DOHH2 (cell line): Measurements from ENCODE around the gene PPP2R2B.

Experiments
- H3F3A ChIP-seq: fragments of 200-600 bp; sonication (generic), shearing (Covaris generic); 2 replicates; pipeline ENCODE4 v1.6.0; 2016; ENCODE audit warnings: antibody characterized with exemption, mild to moderate bottlenecking; ENCODE audit not compliant: control insufficient read depth, insufficient read depth
- H3K27ac ChIP-seq: fragments of 200-600 bp; sonication (generic); 2 replicates; pipeline ENCODE4 v1.5.1; 2014; ENCODE audit warnings: low read depth, mild to moderate bottlenecking, low read length, moderate library complexity
- H3K27me3 ChIP-seq: fragments of 200-600 bp; sonication (generic); 2 replicates; pipeline ENCODE4 v1.6.1; 2014; ENCODE audit warnings: mild to moderate bottlenecking, low read length, mixed read lengths; ENCODE audit not compliant: control insufficient read depth
- H3K36me3 ChIP-seq: fragments of 200-600 bp; sonication (generic); 2 replicates; pipeline ENCODE4 v1.6.1; 2014; ENCODE audit warnings: mild to moderate bottlenecking, low read length, moderate library complexity, mixed read lengths; ENCODE audit not compliant: control insufficient read depth
- H3K4me1 ChIP-seq: fragments of 200-600 bp; sonication (generic); 2 replicates; pipeline ENCODE4 v1.6.1; 2014; ENCODE audit warnings: mild to moderate bottlenecking, low read length, mixed read lengths; ENCODE audit not compliant: control insufficient read depth
- H3K4me2 ChIP-seq: fragments of 200-600 bp; sonication (generic); 2 replicates; pipeline ENCODE4 v1.6.0; 2014; ENCODE audit warnings: mild to moderate bottlenecking, low read length, moderate library complexity
- H3K4me3 ChIP-seq: fragments of 200-600 bp; sonication (generic); 2 replicates; pipeline ENCODE4 v1.5.1; 2014; ENCODE audit warnings: mild to moderate bottlenecking, low read length, mixed read lengths
- H3K79me2 ChIP-seq: fragments of 200-600 bp; sonication (generic); 2 replicates; pipeline ENCODE4 v1.6.1; 2014; ENCODE audit warnings: mild to moderate bottlenecking, low read length, mixed read lengths; ENCODE audit not compliant: control insufficient read depth
- H3K9me2 ChIP-seq: fragments of 200-600 bp; sonication (generic); replicated peaks from 2 replicates; pipeline ENCODE4 v1.6.1; 2014; ENCODE audit warnings: mild to moderate bottlenecking, low read length, mixed read lengths; ENCODE audit not compliant: control insufficient read depth
- H3K9me3 ChIP-seq: fragments of 200-600 bp; sonication (generic); 2 replicates; pipeline ENCODE4 v1.6.1; 2014; ENCODE audit warnings: antibody characterized with exemption, low read length, mixed read lengths; ENCODE audit not compliant: control insufficient read depth, insufficient read depth
- H4K20me1 ChIP-seq: fragments of 200-600 bp; sonication (generic); 2 replicates; pipeline ENCODE4 v1.6.0; 2014; ENCODE audit warnings: low read depth, mild to moderate bottlenecking, antibody characterized with exemption, low read length, moderate library complexity; ENCODE audit not compliant: control insufficient read depth, insufficient read depth
- CTCF ChIP-seq: fragments of 200-600 bp; sonication (generic); IDR thresholded peaks from one replicate; pipeline ENCODE4 v1.5.1; 2014; ENCODE audit warnings: antibody characterized with exemption, mild to moderate bottlenecking, low read depth, low read length; ENCODE audit not compliant: poor library complexity, severe bottlenecking
- EZH2phosphoT487 ChIP-seq: fragments of 200-600 bp; sonication (generic); IDR thresholded peaks from 2 replicates; pipeline ENCODE4 v1.6.1; 2017; ENCODE audit warnings: borderline replicate concordance, mild to moderate bottlenecking, antibody characterized with exemption, low read length, moderate library complexity, mixed read lengths

PPP2R2B gene

GRCh38 chr5:146633323-146633764, 245.2 kb downstream of the PPP2R2B start:
- H4K20me1 ChIP-seq: no peaks in the 10 kb centered on the region
- TF ChIP-seq CTCF: no peak

DNA sequence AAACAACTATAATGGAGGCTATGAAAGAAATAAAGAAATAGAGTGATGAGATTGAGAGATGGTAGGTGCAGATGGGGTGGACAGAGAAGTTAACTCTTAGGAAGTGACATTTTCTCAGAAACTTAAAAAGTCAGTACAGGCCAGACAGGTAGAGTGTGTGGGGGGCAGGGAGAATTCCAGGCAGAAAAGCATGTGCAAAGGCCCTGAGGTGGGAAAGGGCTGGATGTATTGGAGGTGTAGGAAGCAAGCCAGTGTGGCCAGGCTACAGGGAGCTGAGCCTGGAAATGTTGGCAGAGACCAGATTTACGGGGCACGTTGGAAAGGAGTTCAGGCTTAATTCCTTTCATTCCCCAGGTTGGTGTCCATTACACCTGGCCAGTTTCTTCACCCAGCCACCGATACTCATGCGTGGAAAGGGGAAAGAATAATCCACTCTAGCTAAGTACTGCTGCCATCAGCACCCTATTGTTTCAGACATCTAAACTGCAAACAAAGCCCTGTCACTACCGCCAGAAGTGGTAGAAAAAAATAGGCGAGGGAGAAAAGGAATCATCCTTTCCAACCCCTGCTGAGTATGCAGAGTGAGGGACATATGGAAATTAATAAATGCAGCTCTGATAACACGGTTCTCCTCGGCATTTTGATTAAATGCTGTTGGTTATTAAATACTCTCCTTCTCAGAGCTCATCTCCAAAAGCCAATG, 245.8 kb downstream of the PPP2R2B start:
- no peak overlapping the region for H3K4me2 ChIP-seq
- H4K20me1 ChIP-seq: no peaks in the 10 kb centered on the region
- no peaks in the 10 kb centered on the region for H3K9me3 ChIP-seq
- no peaks in the 10 kb centered on the region for H3K79me2 ChIP-seq
- H3K4me3 ChIP-seq: no peak overlapping the region
- TF ChIP-seq CTCF (no peak), EZH2phosphoT487 (no peak)
- peaks cover 6% of the 10 kb centered on the region; the same call in 1 of the 2 replicates for H3K27me3 ChIP-seq
- no peaks in the 10 kb centered on the region for H3K36me3 ChIP-seq
- no peaks in the 10 kb centered on the region for H3F3A ChIP-seq
- H3K9me2 ChIP-seq: no peaks in the 10 kb centered on the region
- H3K4me1 ChIP-seq: no peaks in the 10 kb centered on the region
- H3K27ac ChIP-seq: no peak overlapping the region

More at GRCh38 chr5:146633323-146633764, 245.2 kb downstream of the PPP2R2B start:
- H3K4me1 ChIP-seq: no peaks in the 10 kb centered on the region
- no peaks in the 10 kb centered on the region for H3K9me3 ChIP-seq
- no peak overlapping the region for H3K4me3 ChIP-seq
- H3K36me3 ChIP-seq: no peaks in the 10 kb centered on the region
- no peak overlapping the region for H3K27ac ChIP-seq
- H3K27me3 ChIP-seq: peaks cover 6% of the 10 kb centered on the region; the same call in 1 of the 2 replicates
- H3F3A ChIP-seq: no peaks in the 10 kb centered on the region
- H3K79me2 ChIP-seq: no peaks in the 10 kb centered on the region
- no peak overlapping the region for H3K4me2 ChIP-seq
- no peaks in the 10 kb centered on the region for H3K9me2 ChIP-seq

DNA sequence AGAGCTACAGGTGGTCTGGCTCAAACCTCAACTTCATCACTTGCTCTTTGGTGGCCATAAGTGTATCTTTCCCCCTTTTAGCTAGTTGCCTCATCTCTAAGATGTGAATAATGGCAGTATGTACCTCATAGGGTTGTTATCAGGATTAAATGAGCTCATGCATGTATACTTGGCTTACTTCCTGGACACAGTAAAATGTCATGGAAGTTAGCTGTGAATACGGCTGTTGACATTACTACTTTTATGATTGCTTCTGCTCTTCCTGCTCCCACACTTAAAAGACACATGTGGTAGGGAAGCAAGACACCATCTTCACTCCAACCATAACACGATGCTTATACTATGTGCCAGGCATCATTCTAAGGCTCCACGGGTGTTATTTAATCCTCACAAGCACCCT, 248.1 kb downstream of the PPP2R2B start:
- TF ChIP-seq CTCF (no peak), EZH2phosphoT487 (no peak)
- Histone ChIP-seq H3K4me2 (no peak overlapping the region), H3K27me3 (0 out of 2 replicates have a peak, but pooled peaks cover 2% of the 10 kb centered on the region), H4K20me1 (no peaks in the 10 kb centered on the region), H3K36me3 (no peaks in the 10 kb centered on the region), H3K9me2 (no peaks in the 10 kb centered on the region), H3K9me3 (no peaks in the 10 kb centered on the region), H3F3A (no peaks in the 10 kb centered on the region), H3K27ac (no peak overlapping the region), H3K4me3 (no peak overlapping the region), H3K4me1 (no peaks in the 10 kb centered on the region), H3K79me2 (no peaks in the 10 kb centered on the region)
